SK-N-SH (cell line): Measurements from ENCODE around the gene ABCF1.

Experiments used
- CHD2 ChIP-seq: fragments of 150-350 bp; IDR thresholded peaks from 2 replicates; pipeline ENCODE4 v1.6.1; 2018; ENCODE audit warnings: low read length; ENCODE audit not compliant: partially characterized antibody
- EP300 ChIP-seq, 2 experiments: IDR thresholded peaks; 2 replicates each; pipeline versions ENCODE4 v1.4.0 to v1.6.1; 2012; ENCODE audit warnings: borderline replicate concordance in 1 of 2, low read depth in 1 of 2, low read length in 1 of 2
- GABPA ChIP-seq: IDR thresholded peaks from 2 replicates; pipeline ENCODE4 v1.4.0; 2012; ENCODE audit warnings: low read depth, mild to moderate bottlenecking
- JUND ChIP-seq: IDR thresholded peaks from 2 replicates; pipeline ENCODE4 v1.4.0; 2012
- MXI1 ChIP-seq: IDR thresholded peaks from 2 replicates; pipeline ENCODE4 v1.6.1; 2012; ENCODE audit warnings: mild to moderate bottlenecking, low read depth, low read length, improper control_type of control experiment
- NFIC ChIP-seq: IDR thresholded peaks from 2 replicates; pipeline ENCODE4 v1.4.0; 2012; ENCODE audit warnings: borderline replicate concordance
- NRF1 ChIP-seq: IDR thresholded peaks from 2 replicates; pipeline ENCODE4 v1.6.1; 2012; ENCODE audit warnings: low read depth, mild to moderate bottlenecking, low read length
- RAD21 ChIP-seq: IDR thresholded peaks from 2 replicates; pipeline ENCODE4 v1.6.1; 2012; ENCODE audit warnings: mild to moderate bottlenecking, low read length
- RCOR1 ChIP-seq: fragments of 150-350 bp; IDR thresholded peaks from 2 replicates; pipeline ENCODE4 v1.6.1; 2017; ENCODE audit warnings: antibody characterized with exemption, low read length
- TCF12 ChIP-seq: IDR thresholded peaks from 2 replicates; pipeline ENCODE4 v1.4.0; 2012
- TF ChIP-seq, protein P1 (sequence below): IDR thresholded peaks from 2 replicates; pipeline ENCODE4 v1.4.0; 2012; ENCODE audit warnings: low read depth, borderline replicate concordance
- TF ChIP-seq, protein P2 (sequence below): fragments of 200-600 bp; sonication (generic); IDR thresholded peaks from 2 replicates; pipeline ENCODE4 v1.6.1; 2017; ENCODE audit warnings: antibody characterized with exemption, mild to moderate bottlenecking, moderate library complexity
- TF ChIP-seq, protein P3 (sequence below): fragments of 150-350 bp; IDR thresholded peaks from 2 replicates; pipeline ENCODE4 v1.6.1; 2017; ENCODE audit warnings: antibody characterized with exemption, low read length, low read depth, borderline replicate concordance
- TF ChIP-seq, protein P4 (sequence below): IDR thresholded peaks from 2 replicates; pipeline ENCODE4 v1.6.1; 2012; ENCODE audit warnings: mild to moderate bottlenecking, low read depth, low read length, moderate library complexity

DNA sequence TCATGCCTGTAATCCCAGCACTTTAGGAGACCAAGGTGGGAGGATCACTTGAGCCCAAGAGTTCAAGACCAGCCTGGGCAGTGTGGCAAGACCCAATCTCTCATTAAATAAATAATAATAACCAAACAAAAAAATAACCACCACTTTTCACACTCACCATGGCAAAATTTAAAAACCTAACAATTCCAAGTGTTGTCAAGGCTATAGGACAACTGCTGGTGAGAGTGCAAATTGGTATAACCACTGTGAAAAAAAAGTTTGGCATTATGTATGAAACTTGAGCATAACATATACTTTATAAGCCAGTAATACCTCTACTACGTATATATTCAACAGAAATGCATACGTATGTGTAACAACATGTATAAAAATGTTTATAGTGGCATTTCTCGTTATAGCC is 10.3 kb upstream of the ABCF1 start:
- TF ChIP-seq, protein P1, sequence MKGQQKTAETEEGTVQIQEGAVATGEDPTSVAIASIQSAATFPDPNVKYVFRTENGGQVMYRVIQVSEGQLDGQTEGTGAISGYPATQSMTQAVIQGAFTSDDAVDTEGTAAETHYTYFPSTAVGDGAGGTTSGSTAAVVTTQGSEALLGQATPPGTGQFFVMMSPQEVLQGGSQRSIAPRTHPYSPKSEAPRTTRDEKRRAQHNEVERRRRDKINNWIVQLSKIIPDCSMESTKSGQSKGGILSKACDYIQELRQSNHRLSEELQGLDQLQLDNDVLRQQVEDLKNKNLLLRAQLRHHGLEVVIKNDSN, result no peak
- TF ChIP-seq NRF1 (no peak), NFIC (no peak), RCOR1 (no peak), EP300 (IDR thresholded peaks at IDR 0.05; ENCODE audit: borderline replicate concordance in 1 of 2, low read depth in 1 of 2, low read length in 1 of 2) (no peak), MXI1 (no peak), CHD2 (no peak), GABPA (no peak), JUND (no peak), RAD21 (no peak), TCF12 (no peak)
- TF ChIP-seq, protein P2, sequence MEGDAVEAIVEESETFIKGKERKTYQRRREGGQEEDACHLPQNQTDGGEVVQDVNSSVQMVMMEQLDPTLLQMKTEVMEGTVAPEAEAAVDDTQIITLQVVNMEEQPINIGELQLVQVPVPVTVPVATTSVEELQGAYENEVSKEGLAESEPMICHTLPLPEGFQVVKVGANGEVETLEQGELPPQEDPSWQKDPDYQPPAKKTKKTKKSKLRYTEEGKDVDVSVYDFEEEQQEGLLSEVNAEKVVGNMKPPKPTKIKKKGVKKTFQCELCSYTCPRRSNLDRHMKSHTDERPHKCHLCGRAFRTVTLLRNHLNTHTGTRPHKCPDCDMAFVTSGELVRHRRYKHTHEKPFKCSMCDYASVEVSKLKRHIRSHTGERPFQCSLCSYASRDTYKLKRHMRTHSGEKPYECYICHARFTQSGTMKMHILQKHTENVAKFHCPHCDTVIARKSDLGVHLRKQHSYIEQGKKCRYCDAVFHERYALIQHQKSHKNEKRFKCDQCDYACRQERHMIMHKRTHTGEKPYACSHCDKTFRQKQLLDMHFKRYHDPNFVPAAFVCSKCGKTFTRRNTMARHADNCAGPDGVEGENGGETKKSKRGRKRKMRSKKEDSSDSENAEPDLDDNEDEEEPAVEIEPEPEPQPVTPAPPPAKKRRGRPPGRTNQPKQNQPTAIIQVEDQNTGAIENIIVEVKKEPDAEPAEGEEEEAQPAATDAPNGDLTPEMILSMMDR, result no peak
- TF ChIP-seq, protein P3, sequence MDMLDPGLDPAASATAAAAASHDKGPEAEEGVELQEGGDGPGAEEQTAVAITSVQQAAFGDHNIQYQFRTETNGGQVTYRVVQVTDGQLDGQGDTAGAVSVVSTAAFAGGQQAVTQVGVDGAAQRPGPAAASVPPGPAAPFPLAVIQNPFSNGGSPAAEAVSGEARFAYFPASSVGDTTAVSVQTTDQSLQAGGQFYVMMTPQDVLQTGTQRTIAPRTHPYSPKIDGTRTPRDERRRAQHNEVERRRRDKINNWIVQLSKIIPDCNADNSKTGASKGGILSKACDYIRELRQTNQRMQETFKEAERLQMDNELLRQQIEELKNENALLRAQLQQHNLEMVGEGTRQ, result no peak
- TF ChIP-seq, protein P4, sequence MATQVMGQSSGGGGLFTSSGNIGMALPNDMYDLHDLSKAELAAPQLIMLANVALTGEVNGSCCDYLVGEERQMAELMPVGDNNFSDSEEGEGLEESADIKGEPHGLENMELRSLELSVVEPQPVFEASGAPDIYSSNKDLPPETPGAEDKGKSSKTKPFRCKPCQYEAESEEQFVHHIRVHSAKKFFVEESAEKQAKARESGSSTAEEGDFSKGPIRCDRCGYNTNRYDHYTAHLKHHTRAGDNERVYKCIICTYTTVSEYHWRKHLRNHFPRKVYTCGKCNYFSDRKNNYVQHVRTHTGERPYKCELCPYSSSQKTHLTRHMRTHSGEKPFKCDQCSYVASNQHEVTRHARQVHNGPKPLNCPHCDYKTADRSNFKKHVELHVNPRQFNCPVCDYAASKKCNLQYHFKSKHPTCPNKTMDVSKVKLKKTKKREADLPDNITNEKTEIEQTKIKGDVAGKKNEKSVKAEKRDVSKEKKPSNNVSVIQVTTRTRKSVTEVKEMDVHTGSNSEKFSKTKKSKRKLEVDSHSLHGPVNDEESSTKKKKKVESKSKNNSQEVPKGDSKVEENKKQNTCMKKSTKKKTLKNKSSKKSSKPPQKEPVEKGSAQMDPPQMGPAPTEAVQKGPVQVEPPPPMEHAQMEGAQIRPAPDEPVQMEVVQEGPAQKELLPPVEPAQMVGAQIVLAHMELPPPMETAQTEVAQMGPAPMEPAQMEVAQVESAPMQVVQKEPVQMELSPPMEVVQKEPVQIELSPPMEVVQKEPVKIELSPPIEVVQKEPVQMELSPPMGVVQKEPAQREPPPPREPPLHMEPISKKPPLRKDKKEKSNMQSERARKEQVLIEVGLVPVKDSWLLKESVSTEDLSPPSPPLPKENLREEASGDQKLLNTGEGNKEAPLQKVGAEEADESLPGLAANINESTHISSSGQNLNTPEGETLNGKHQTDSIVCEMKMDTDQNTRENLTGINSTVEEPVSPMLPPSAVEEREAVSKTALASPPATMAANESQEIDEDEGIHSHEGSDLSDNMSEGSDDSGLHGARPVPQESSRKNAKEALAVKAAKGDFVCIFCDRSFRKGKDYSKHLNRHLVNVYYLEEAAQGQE, result no peak
